Measurements from ENCODE around the gene PDE4A.

PDE4A gene

GRCh38 chr19:10468133-10468532 lies 47.8 kb downstream of the PDE4A start:
- FAIRE-seq: no peak

GRCh38 chr19:10471909-10472308 lies 51.6 kb downstream of the PDE4A start:
- no peak for FAIRE-seq

DNA sequence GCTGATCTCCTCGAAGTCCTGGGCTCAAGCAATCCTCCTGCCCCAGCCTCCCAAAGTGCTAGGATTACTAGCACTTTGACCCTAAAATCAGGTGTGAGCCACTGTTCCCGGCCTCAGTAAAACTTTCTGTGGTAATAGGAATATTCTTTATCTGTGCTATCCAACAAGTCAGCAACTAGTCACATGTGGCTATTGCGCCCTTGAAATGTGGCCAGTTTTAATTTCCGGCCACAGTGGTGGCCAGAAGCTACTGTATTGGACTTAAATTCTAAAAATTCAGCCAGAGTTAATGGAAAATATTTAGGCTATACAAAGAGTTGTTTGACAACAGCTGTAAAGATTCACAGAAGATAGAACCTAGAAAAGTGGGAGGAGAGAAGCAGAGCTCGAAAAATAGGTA lies 52.9 kb downstream of the PDE4A start:
- no peak for FAIRE-seq

DNA sequence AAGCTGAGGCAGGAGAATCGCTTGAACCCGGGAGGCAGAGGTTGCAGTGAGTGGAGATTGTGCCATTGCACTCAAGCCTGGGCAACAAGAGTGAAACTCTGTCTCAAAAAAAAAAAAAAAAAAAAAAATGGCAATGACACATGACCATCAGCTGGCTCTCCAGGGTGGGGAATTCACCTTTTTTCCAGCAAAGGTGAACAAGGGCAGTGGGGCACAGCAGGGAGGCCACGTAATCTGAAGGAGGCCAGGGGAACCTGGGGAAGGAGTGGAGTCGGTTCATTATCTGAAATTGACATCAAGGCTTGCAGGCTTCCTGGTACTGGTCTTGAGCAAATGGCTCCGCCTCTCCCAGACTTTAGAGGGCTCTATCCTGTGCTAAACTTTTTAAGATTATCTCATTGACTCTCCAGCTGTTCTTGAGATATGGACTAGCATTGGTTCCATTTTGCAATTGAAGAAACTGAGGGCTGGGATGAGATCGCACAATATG lies 54.7 kb downstream of the PDE4A start:
- FAIRE-seq: no peak

DNA sequence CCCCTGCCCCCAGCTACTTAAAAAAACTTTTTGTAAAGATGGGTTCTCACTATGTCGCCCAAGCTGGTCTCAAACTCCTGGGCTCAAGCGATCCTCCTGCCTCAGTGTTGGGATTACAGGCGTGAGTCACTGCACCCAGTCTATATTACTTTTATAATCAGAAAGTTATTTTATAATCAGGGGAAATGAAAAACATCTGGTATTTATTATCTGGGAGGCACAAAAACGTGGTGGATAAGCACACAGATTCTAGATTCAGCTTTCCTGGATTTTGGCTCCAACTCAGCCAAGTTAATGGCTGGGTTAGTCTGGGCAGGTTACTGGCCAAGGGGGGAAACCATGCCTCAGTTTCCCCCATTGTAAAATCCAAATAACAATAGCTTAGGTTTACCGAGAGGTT lies 58.1 kb downstream of the PDE4A start:
- no peak for FAIRE-seq

- FAIRE-seq: no peak
These were observed 58.6 kb downstream of the PDE4A start for GRCh38 chr19:10478903-10479384.

DNA sequence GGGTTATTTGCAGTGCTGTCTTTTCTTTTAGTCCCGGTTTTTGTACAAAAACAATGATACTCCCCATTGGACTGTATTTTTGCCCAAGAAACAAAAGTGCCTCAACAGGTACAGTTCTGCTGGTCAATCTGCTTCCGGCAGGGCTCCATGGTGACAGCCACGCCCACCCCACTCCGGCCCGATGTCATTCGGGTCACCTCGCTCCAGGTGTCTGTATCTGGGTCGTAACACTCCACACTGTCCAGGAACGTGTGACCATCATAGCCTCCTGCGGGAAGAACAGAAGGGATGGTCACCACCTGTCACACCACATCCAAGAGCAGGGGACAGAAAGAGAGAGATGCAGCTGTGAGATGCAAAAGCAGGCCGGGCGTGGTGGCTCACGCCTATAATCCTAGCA lies 66.2 kb downstream of the PDE4A start:
- no peak for FAIRE-seq

- FAIRE-seq: no peak
These were observed 71.2 kb downstream of the PDE4A start for GRCh38 chr19:10491472-10492047.

- FAIRE-seq: no peak
These were observed 77.0 kb downstream of the PDE4A start for GRCh38 chr19:10497371-10497770.

- no peak for FAIRE-seq
These were observed 79.4 kb downstream of the PDE4A start for GRCh38 chr19:10499550-10500246.

DNA sequence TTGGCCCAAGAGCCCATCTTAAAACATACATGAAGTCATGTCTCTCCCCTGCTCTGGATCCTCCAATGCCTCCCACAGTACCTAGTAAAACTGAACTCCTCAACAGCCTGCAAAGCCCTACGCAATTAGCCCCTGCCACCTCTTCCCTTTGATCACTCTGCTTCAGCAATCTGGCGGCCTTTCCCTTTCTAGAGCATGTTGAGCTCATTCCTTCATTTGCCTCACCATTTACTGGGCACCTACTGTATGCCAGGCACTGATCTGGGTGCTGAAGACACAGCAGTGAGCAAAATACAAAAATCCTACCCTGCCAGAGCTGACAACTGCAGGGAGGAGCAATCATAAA lies 79.9 kb downstream of the PDE4A start:
- FAIRE-seq: no peak

DNA sequence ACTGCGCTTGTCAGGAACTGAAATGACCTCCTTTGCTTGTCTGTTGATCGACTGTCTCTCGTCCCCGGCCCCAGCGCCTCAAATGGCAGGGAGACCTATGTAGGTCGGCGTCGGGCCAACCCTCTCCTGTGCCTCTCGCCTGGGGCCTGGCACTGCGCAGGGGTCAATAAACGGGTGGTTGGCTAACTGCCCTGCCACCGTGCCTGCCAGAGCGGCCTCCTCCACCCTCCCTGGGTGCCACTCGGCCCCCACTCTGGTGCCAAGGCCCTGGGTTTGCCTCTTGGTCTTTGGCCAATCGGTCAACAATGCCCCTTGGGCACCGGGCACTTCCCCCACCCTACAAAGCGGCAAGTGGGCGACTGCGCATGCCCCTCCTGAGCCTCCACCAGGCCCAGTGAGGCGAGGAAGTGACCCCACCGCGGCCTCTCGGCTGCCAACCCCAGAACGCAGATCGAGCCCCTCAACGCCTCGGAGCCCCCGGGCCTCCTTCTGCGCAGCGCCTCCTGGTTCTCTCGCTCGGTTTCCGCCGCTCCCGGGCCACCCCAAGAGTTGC lies 81.7 kb downstream of the PDE4A start:
- no peak for FAIRE-seq

- FAIRE-seq: no peak
These were observed 82.2 kb downstream of the PDE4A start for GRCh38 chr19:10502524-10503001.

- FAIRE-seq: no peak
These were observed 82.9 kb downstream of the PDE4A start, which contains the start of gene KEAP1 for GRCh38 chr19:10503002-10503789. KEAP1 (minus strand) TSS chr19:10503356; CDS start chr19:10500033, 3,323 bp downstream.

DNA sequence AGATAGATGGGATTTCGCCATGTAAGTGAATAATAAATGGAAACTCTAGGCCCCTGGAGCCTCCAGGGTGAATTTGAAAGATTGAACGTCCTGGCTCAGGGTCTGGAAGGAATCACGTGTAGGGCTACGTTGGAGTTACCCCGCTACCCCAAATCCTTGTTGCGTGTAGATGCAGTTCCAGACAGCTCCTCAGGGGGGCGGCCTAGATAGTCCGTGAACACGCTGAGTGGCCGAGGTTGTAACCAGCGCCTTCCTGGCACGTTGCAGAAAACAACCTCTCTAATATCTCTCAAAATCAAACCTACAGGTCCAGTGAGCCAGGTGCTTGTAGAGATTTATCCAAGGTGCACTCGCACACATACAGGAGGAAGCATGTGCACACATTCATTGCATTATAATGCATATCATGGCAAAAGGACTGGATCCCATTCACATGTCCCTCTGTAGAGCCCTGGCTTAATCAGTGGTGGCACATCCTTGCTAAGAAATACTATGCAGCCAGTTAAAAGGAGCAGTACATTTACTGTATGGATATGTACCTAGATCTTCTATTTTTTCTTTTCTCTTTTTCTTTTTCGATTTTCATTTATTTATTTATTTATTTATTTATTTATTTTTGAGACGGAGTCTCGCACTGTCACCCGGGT lies 85.4 kb downstream of the PDE4A start:
- FAIRE-seq: no peak

DNA sequence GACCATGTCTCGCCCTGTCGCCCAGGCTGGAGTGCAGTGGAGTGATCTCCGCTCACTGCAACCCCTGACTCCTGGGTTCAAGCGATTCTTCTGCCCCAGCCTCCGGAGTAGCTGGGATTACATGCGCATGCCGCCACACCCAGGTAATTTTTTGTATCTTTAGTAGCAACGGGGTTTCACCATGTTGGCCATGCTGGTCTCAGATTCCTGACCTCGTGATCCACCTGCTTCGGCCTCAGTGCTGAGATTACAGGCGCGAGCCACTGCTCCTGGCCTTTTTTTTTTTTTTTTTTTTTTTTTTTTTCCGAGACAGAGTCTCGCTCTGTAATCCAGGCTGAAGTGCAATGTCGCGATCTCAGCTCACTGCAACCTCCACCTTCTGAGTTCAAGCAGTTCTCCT lies 87.7 kb downstream of the PDE4A start:
- FAIRE-seq: no peak

DNA sequence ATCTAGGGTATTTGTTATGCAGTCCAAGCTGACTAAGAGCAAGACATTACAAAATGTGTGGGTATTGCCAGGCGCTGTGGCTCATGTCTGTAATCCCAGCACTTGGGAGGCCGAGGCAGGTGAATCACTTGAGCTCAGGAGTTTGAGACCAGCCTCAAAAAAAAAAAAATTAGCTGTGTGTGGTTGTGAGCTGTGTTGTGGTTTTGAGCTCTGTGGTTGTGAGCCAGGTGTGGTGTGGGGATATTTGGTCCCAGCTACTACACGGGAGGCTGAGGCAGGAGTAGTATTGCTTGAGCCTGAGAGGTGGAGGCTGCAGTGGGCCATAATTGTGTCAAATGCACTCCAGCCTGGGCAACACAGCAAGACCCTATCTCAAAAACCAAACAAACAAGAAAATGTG lies 88.4 kb downstream of the PDE4A start:
- FAIRE-seq: no peak

GRCh38 chr19:10510301-10510802 lies 90.0 kb downstream of the PDE4A start:
- no peak for FAIRE-seq

DNA sequence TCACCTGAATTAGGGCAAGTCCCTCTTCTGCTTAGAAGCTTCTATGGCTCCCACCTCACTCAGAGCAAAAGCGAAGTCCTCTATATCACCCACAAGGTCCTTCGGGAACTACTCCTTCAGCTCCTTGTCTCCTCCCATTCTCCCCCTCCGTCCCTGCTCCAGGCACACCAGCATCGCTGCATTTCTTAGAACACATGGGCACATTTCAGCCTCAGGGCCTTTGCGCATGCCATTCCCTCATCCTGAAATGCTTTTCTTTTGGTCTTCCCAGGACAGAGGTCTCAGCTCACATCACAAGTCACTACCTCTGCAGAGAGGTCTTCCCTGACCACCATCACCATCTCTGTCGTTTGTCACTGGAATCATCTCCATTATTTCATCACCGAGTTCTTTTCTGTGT lies 92.9 kb downstream of the PDE4A start:
- no peak for FAIRE-seq

DNA sequence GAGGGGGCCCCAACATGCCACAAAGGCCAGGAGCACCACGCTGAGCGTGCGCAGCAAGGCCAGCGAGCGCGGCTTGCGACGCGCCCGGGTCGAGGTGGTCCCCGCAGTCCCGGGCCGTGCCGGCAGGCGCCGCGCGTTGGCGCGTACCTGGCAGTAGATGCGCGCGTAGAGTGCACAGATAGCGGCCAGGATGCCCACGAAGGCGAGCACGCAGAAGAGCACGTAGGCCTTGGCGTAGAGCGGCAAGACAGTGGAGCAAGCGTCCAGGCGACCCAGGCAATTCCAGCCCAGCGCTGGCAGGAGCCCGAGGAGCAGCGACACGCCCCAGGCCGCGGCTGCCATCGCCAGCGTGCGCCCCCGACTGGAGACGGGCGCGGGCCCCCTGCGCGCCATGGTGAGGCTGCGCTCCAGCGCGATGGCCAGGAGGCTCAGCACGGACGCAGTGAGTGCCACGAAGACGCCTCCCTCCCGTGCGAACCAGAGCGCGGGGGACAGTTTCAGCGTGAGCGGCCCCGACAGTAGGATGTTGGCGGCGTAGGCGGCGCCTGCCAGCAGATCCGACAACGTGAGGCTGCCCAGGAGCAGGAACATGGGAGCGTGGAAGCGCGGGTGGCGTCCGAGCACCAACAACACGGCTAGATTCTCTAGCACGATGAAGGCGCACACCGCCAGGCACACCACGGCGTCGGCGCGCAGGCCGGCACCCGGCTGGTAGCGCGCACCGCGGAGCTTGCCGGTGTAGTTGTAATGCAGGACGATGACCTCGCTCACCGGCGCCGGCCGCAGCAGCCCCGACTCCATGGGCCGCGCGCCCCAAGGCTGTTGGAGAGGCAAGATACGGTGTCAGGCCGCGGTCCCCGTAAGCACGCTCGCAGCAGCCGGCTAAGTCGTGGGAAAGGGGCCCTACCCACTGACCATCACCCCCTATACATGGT lies 94.1 kb downstream of the PDE4A start:
- FAIRE-seq: no peak

DNA sequence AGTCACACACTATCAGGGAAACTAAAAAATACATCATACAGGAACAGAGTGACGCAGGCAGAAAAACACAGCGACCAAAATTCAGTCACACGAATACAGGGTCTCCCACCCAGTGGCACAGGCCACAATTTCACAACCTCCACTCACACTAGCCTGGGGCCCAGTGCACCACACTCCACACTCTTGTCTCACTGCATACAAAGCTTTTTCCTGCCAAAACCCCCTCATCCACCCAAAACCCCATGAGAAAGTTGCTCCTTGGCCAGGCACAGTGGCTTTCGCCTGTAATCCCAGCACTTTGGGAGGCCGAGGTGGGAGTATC lies 95.7 kb downstream of the PDE4A start:
- FAIRE-seq: no peak
